SK-N-SH treated with all-trans-retinoic acid at 6 μM for 48 hours (cell line): Measurements from ENCODE around the gene ABCB8.

Experiments
- BACH2 ChIP-seq: fragments of 250-450 bp; sonication (Bioruptor Pico); IDR thresholded peaks from 2 replicates; pipeline ENCODE4 v1.9.0; 2021; ENCODE audit warnings: mild to moderate bottlenecking, borderline replicate concordance
- OSR1 ChIP-seq: fragments of 250-450 bp; sonication (Bioruptor Pico); IDR thresholded peaks from 2 replicates; pipeline ENCODE4 v1.8.0; 2022; ENCODE audit warnings: moderate library complexity, mild to moderate bottlenecking, inconsistent platforms
- SNAI2 ChIP-seq: fragments of 250-450 bp; sonication (Bioruptor Pico); IDR thresholded peaks from 2 replicates; pipeline ENCODE4 v1.5.0; 2020; ENCODE audit warnings: mild to moderate bottlenecking, moderate library complexity
- TOX ChIP-seq: fragments of 250-450 bp; sonication (Bioruptor Pico); IDR thresholded peaks from 2 replicates; pipeline ENCODE4 v1.8.0; 2021; ENCODE audit warnings: mild to moderate bottlenecking, moderate library complexity, borderline replicate concordance
- ZFP3 ChIP-seq: fragments of 250-450 bp; sonication (Bioruptor Pico); IDR thresholded peaks from 2 replicates; pipeline ENCODE4 v1.5.0; 2020; ENCODE audit warnings: mild to moderate bottlenecking, moderate library complexity
- TF ChIP-seq, protein P1 (sequence below): fragments of 250-450 bp; sonication (Bioruptor Pico); IDR thresholded peaks from 2 replicates; pipeline ENCODE4 v1.5.1; 2021; ENCODE audit warnings: mild to moderate bottlenecking, moderate library complexity
- TF ChIP-seq, protein P2 (sequence below): fragments of 250-450 bp; sonication (Bioruptor Pico); IDR thresholded peaks from 2 replicates; pipeline ENCODE4 v1.8.0; 2020; ENCODE audit warnings: mild to moderate bottlenecking, moderate library complexity, borderline replicate concordance
- TF ChIP-seq, protein P3 (sequence below): fragments of 250-450 bp; sonication (Bioruptor Pico); IDR thresholded peaks from 2 replicates; pipeline ENCODE4 v1.5.0; 2020; ENCODE audit warnings: mild to moderate bottlenecking, moderate library complexity
- TF ChIP-seq, protein P4 (sequence below): fragments of 250-450 bp; sonication (Bioruptor Pico); IDR thresholded peaks from 2 replicates; pipeline ENCODE4 v1.5.1; 2020; ENCODE audit warnings: low read depth, mild to moderate bottlenecking, moderate library complexity

DNA sequence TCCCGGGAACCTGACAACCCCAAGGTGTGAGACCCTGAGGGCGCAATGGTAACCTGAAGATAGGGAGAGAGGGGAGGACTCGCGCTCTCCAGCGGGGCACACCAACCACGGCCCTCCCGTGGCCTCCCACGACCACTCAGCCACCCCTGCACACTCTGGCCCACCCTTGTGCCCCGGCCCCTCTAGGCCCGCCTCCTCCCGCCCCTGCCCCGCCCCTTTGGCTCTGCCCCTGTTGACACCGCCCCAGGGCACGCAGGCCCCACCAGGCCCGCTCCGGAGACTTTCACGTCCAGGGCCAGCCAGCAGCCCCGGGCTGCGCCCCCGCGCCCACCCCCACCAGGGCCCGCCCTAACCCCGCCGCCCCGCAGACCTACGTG, 14.9 kb upstream of the ABCB8 start:
- TF ChIP-seq BACH2 (CRISPR knock-in tag) (no peak), SNAI2 (CRISPR knock-in tag) (no peak), OSR1 (CRISPR knock-in tag) (no peak), ZFP3 (CRISPR knock-in tag) (no peak), TOX (CRISPR knock-in tag) (no peak)
- TF ChIP-seq, protein P1, sequence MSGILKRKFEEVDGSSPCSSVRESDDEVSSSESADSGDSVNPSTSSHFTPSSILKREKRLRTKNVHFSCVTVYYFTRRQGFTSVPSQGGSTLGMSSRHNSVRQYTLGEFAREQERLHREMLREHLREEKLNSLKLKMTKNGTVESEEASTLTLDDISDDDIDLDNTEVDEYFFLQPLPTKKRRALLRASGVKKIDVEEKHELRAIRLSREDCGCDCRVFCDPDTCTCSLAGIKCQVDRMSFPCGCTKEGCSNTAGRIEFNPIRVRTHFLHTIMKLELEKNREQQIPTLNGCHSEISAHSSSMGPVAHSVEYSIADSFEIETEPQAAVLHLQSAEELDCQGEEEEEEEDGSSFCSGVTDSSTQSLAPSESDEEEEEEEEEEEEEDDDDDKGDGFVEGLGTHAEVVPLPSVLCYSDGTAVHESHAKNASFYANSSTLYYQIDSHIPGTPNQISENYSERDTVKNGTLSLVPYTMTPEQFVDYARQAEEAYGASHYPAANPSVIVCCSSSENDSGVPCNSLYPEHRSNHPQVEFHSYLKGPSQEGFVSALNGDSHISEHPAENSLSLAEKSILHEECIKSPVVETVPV: no peak
- TF ChIP-seq, protein P2, sequence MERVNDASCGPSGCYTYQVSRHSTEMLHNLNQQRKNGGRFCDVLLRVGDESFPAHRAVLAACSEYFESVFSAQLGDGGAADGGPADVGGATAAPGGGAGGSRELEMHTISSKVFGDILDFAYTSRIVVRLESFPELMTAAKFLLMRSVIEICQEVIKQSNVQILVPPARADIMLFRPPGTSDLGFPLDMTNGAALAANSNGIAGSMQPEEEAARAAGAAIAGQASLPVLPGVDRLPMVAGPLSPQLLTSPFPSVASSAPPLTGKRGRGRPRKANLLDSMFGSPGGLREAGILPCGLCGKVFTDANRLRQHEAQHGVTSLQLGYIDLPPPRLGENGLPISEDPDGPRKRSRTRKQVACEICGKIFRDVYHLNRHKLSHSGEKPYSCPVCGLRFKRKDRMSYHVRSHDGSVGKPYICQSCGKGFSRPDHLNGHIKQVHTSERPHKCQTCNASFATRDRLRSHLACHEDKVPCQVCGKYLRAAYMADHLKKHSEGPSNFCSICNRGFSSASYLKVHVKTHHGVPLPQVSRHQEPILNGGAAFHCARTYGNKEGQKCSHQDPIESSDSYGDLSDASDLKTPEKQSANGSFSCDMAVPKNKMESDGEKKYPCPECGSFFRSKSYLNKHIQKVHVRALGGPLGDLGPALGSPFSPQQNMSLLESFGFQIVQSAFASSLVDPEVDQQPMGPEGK: no peak
- TF ChIP-seq, protein P3, sequence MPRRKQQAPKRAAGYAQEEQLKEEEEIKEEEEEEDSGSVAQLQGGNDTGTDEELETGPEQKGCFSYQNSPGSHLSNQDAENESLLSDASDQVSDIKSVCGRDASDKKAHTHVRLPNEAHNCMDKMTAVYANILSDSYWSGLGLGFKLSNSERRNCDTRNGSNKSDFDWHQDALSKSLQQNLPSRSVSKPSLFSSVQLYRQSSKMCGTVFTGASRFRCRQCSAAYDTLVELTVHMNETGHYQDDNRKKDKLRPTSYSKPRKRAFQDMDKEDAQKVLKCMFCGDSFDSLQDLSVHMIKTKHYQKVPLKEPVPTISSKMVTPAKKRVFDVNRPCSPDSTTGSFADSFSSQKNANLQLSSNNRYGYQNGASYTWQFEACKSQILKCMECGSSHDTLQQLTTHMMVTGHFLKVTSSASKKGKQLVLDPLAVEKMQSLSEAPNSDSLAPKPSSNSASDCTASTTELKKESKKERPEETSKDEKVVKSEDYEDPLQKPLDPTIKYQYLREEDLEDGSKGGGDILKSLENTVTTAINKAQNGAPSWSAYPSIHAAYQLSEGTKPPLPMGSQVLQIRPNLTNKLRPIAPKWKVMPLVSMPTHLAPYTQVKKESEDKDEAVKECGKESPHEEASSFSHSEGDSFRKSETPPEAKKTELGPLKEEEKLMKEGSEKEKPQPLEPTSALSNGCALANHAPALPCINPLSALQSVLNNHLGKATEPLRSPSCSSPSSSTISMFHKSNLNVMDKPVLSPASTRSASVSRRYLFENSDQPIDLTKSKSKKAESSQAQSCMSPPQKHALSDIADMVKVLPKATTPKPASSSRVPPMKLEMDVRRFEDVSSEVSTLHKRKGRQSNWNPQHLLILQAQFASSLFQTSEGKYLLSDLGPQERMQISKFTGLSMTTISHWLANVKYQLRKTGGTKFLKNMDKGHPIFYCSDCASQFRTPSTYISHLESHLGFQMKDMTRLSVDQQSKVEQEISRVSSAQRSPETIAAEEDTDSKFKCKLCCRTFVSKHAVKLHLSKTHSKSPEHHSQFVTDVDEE (CRISPR knock-in tag): no peak
- TF ChIP-seq, protein P4, sequence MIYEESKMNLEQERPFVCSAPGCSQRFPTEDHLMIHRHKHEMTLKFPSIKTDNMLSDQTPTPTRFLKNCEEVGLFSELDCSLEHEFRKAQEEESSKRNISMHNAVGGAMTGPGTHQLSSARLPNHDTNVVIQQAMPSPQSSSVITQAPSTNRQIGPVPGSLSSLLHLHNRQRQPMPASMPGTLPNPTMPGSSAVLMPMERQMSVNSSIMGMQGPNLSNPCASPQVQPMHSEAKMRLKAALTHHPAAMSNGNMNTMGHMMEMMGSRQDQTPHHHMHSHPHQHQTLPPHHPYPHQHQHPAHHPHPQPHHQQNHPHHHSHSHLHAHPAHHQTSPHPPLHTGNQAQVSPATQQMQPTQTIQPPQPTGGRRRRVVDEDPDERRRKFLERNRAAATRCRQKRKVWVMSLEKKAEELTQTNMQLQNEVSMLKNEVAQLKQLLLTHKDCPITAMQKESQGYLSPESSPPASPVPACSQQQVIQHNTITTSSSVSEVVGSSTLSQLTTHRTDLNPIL: no peak
